ENCODE results near the gene CLCN1.
A peak's percentile ranks its signal among the peaks of the same experiment; 100 is the strongest.

The CLCN1 gene

DNA sequence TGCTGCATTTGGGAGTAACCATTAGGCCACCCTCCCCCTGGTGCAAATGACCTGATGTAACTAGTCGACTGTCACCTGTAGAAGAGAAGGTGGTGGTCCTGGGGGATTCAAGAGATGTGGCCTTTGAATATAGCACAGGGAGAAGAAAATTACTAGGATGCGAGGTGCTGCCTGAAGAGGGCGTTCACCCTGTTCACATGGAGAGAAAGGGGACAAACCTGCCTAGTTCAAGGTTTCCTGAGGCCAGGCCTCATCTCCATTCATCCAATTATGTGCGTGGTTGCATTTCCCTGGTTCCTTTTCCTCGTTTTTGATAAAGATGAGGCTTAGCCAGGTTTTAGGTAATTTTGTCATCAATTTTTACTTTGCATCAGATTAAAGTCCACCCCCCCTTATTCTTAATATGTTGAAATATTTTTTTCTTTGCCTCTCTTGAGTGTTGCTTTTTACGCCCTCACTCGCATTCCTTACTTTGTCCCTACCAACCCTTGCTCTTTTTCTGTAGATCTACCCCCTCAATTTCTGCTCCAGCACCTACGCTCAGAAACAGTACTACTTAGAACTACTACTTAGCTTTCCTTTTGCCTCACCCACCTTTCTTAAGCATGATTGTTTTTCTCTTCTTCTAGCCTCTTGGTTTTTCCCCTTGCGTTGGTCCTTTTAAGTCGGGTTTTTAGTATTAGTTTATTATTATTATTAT lies 13.7 kb downstream of the CLCN1 start:
- H3K4me3 ChIP-seq (ENCODE audit: low read depth, low read length) = no peak overlapping the region
- no peak for DNase-seq (ENCODE audit: low read depth)
- TF ChIP-seq CTCF (conservative IDR thresholded peaks at IDR 0.05; ENCODE audit: low read depth, low read length) = no peak

DNA sequence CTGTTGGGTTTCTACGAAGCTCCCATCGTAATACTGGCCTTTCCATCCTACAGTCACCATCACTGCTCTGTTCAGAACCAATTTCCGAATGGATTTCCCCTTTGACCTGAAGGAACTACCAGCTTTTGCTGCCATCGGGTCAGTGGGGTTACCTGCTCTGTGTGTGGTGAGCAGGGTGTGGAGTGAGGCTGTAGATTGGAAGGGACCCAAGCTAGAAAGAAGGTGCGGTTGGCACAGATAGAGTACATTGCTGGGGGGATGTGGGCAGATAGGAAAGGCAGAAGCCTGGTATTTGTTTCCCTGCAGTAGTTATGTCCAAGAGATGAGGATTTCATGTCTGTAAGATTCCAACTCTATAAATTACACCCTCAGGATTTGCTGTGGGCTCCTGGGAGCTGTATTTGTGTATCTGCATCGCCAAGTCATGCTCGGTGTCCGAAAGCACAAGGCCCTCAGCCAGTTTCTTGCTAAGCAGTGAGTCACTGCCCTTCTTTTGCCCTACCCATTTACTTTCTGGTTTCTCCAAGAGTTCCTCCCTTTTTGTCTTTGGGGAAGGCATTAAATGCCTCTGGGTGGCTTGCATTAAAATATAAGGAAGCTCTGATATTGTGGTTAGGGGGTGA lies 15.4 kb downstream of the CLCN1 start:
- no peak for TF ChIP-seq CTCF (conservative IDR thresholded peaks at IDR 0.05; ENCODE audit: low read depth, low read length)
- DNase-seq (ENCODE audit: low read depth) = peak; percentile 90
- no peak overlapping the region for H3K4me3 ChIP-seq (ENCODE audit: low read depth, low read length)

GRCh38 chr7:143334244-143334643 lies 18.3 kb downstream of the CLCN1 start:
- TF ChIP-seq CTCF (conservative IDR thresholded peaks at IDR 0.05; ENCODE audit: low read depth, low read length) = no peak
- no peak overlapping the region for H3K4me3 ChIP-seq (ENCODE audit: low read depth, low read length)
- DNase-seq (ENCODE audit: low read depth) = no peak

DNA sequence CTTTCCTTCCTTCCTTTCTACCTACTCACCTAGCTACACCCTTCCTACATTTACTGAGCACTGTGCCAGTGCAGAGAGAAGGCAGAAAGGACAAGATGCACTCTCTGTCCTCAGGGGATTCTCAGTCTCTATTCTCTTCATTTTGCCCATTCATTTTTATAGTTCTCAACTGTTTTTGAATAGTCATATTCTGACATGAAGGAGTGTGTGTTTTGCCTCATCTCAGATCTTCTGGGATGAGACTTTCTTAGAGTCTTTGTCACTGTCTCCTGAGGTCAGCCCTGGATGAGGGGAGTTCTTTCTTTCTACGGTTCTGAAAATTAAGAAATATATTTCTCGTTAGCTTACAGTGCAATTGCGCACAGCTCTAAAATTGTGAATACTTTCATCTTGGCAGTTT lies 21.3 kb downstream of the CLCN1 start:
- H3K4me3 ChIP-seq (ENCODE audit: low read depth, low read length) = no peak overlapping the region
- no peak for TF ChIP-seq CTCF (conservative IDR thresholded peaks at IDR 0.05; ENCODE audit: low read depth, low read length)
- no peak for DNase-seq (ENCODE audit: low read depth)

GRCh38 chr7:143341842-143342241 lies 25.9 kb downstream of the CLCN1 start:
- no peak for DNase-seq (ENCODE audit: low read depth)
- no peak for TF ChIP-seq CTCF (conservative IDR thresholded peaks at IDR 0.05; ENCODE audit: low read depth, low read length)
- H3K4me3 ChIP-seq (ENCODE audit: low read depth, low read length) = no peak overlapping the region

- DNase-seq (ENCODE audit: low read depth) = no peak
- TF ChIP-seq CTCF (conservative IDR thresholded peaks at IDR 0.05; ENCODE audit: low read depth, low read length) = no peak
- H3K4me3 ChIP-seq (ENCODE audit: low read depth, low read length) = no peak overlapping the region
Observed at GRCh38 chr7:143343596-143343995, 27.7 kb downstream of the CLCN1 start.

- DNase-seq (ENCODE audit: low read depth) = peak; percentile 54
- peak; percentile 66 for TF ChIP-seq CTCF (conservative IDR thresholded peaks at IDR 0.05; ENCODE audit: low read depth, low read length)
- peak overlapping the region; percentile 21 for H3K4me3 ChIP-seq (ENCODE audit: low read depth, low read length)
Observed at GRCh38 chr7:143345428-143345900, 29.6 kb downstream of the CLCN1 start.
